Neural cell (in vitro differentiated cells): ENCODE data around the gene TSPAN3. TPM values are rescaled to one million over a fixed set of nuclear protein-coding genes. Genes with fewer than 3 reads are reported as not detected.
A peak's percentile ranks its signal among the peaks of the same experiment; 100 is the strongest.

Source experiments
- H2AFZ ChIP-seq: fragments of 200-600, 300-800 bp; sonication (generic), shearing (Covaris generic); 2 replicates; pipeline ENCODE4 v1.6.0; 2014; ENCODE audit warnings: low read depth, mild to moderate bottlenecking, antibody characterized with exemption, low read length, moderate library complexity
- H3F3A ChIP-seq: fragments of 200-600 bp; shearing (Covaris generic); 2 replicates; pipeline ENCODE4 v1.6.1; 2016; ENCODE audit warnings: mild to moderate bottlenecking, moderate library complexity, mixed read lengths, antibody characterized with exemption, low read length; ENCODE audit not compliant: insufficient read depth, poor library complexity, severe bottlenecking
- H3K27ac ChIP-seq: fragments of 200-600, 300-800 bp; sonication (generic), shearing (Covaris generic); 2 replicates; pipeline ENCODE4 v1.5.1; 2014; ENCODE audit warnings: mild to moderate bottlenecking, low read length, moderate library complexity
- H3K27me3 ChIP-seq: fragments of 300-800, 200-600 bp; sonication (generic), shearing (Covaris generic); 2 replicates; pipeline ENCODE4 v1.6.0; 2014; ENCODE audit warnings: mild to moderate bottlenecking, low read depth, low read length, moderate library complexity; ENCODE audit not compliant: insufficient read depth
- H3K36me3 ChIP-seq: fragments of 300-800, 200-600 bp; sonication (generic), shearing (Covaris generic); 2 replicates; pipeline ENCODE4 v1.5.1; 2014; ENCODE audit warnings: mild to moderate bottlenecking, antibody characterized with exemption, low read length, moderate library complexity; ENCODE audit not compliant: insufficient read depth
- H3K4me2 ChIP-seq: fragments of 300-800, 200-600 bp; sonication (generic), shearing (Covaris generic); 2 replicates; pipeline ENCODE4 v1.6.0; 2014; ENCODE audit warnings: mild to moderate bottlenecking, low read length
- H3K4me3 ChIP-seq: fragments of 300-800, 200-600 bp; sonication (generic), shearing (Covaris generic); 2 replicates; pipeline ENCODE4 v1.5.1; 2014; ENCODE audit warnings: mild to moderate bottlenecking, low read length, moderate library complexity
- H3K79me2 ChIP-seq: fragments of 200-600 bp; shearing (Covaris generic); replicated peaks from 2 replicates; pipeline ENCODE4 v1.6.0; 2014; ENCODE audit warnings: mild to moderate bottlenecking, low read length, moderate library complexity; ENCODE audit not compliant: insufficient read depth
- H3K9ac ChIP-seq: fragments of 300-800, 200-600 bp; sonication (generic), shearing (Covaris generic); 2 replicates; pipeline ENCODE4 v1.6.1; 2016; ENCODE audit warnings: mild to moderate bottlenecking, low read length, mixed read lengths
- H3K9me2 ChIP-seq: fragments of 200-600 bp; shearing (Covaris generic); 2 replicates; pipeline ENCODE4 v1.6.1; 2016; ENCODE audit warnings: mild to moderate bottlenecking, low read length, mixed read lengths; ENCODE audit not compliant: insufficient read depth
- H3K9me3 ChIP-seq: fragments of 200-600, 300-800 bp; sonication (generic), shearing (Covaris generic); 2 replicates; pipeline ENCODE4 v1.6.1; 2016; ENCODE audit warnings: mild to moderate bottlenecking, mixed run types, low read length, moderate library complexity, mixed read lengths
- H4K20me1 ChIP-seq: fragments of 200-600 bp; shearing (Covaris generic); 2 replicates; pipeline ENCODE4 v1.6.1; 2016; ENCODE audit warnings: mild to moderate bottlenecking, mixed run types; ENCODE audit not compliant: insufficient read depth
- EP300 ChIP-seq: fragments of 450-650 bp; conservative IDR thresholded peaks from 2 replicates; pipeline ENCODE4 v1.6.1; 2014; ENCODE audit warnings: antibody characterized with exemption, mild to moderate bottlenecking, moderate library complexity; ENCODE audit not compliant: poor library complexity, severe bottlenecking
- EZH2 ChIP-seq: fragments of 200-600, 300-800 bp; shearing (Covaris generic), sonication (generic); IDR thresholded peaks from 2 replicates; pipeline ENCODE4 v1.6.1; 2014; ENCODE audit warnings: antibody characterized with exemption, low read length, borderline replicate concordance, mild to moderate bottlenecking; ENCODE audit not compliant: insufficient read depth, poor library complexity, severe bottlenecking
- MXI1 ChIP-seq: fragments of 450-650 bp; conservative IDR thresholded peaks from 2 replicates; pipeline ENCODE4 v1.6.1; 2014; ENCODE audit warnings: antibody characterized with exemption, mild to moderate bottlenecking; ENCODE audit not compliant: poor library complexity, severe bottlenecking
- POLR2AphosphoS5 ChIP-seq: IDR thresholded peaks from 2 replicates; pipeline ENCODE4 v1.6.1; 2012
- RAD21 ChIP-seq: fragments of 450-650 bp; conservative IDR thresholded peaks from 2 replicates; pipeline ENCODE4 v1.6.1; 2014; ENCODE audit warnings: antibody characterized with exemption, mild to moderate bottlenecking, moderate library complexity
- SMC3 ChIP-seq: fragments of 450-650 bp; conservative IDR thresholded peaks from 2 replicates; pipeline ENCODE4 v1.6.1; 2014; ENCODE audit warnings: antibody characterized with exemption, mild to moderate bottlenecking, moderate library complexity; ENCODE audit not compliant: poor library complexity
- TAF1 ChIP-seq: IDR thresholded peaks from 2 replicates; pipeline ENCODE4 v1.6.1; 2012; ENCODE audit warnings: low read depth
- polyA plus RNA-seq: library from polyadenylated mRNA; depleted of rRNA; stranded (reverse); fragments of >200 nt; gene quantifications from 2 replicates; pipeline ENCODE4 v1.2.3, GENCODE V29; 2014
- TF ChIP-seq, protein P1 (sequence below): IDR thresholded peaks from 2 replicates; pipeline ENCODE4 v1.6.1; 2012; ENCODE audit warnings: borderline replicate concordance
- TF ChIP-seq, protein P2 (sequence below): fragments of 450-650 bp; IDR thresholded peaks from 2 replicates; pipeline ENCODE4 v1.5.1; 2014; ENCODE audit warnings: antibody characterized with exemption, mild to moderate bottlenecking, moderate library complexity; ENCODE audit not compliant: poor library complexity, severe bottlenecking

Gene TSPAN3
- polyA plus RNA-seq, 1 donor from 2014 or later = 815 TPM

GRCh38 chr15:77074350-77074749 lies 3.4 kb upstream of the TSPAN3 start:
- no peak overlapping the region for H3K9ac ChIP-seq
- H4K20me1 ChIP-seq = no peaks in the 10 kb centered on the region
- no peak overlapping the region for H3K4me2 ChIP-seq
- H3K27me3 ChIP-seq = no peaks in the 10 kb centered on the region
- H3F3A ChIP-seq = no peaks in the 10 kb centered on the region
- H3K9me3 ChIP-seq = no peaks in the 10 kb centered on the region
- no peak overlapping the region for H3K27ac ChIP-seq
- no peak for TF ChIP-seq POLR2AphosphoS5
- TF ChIP-seq MXI1 = no peak
- TF ChIP-seq, protein P1, sequence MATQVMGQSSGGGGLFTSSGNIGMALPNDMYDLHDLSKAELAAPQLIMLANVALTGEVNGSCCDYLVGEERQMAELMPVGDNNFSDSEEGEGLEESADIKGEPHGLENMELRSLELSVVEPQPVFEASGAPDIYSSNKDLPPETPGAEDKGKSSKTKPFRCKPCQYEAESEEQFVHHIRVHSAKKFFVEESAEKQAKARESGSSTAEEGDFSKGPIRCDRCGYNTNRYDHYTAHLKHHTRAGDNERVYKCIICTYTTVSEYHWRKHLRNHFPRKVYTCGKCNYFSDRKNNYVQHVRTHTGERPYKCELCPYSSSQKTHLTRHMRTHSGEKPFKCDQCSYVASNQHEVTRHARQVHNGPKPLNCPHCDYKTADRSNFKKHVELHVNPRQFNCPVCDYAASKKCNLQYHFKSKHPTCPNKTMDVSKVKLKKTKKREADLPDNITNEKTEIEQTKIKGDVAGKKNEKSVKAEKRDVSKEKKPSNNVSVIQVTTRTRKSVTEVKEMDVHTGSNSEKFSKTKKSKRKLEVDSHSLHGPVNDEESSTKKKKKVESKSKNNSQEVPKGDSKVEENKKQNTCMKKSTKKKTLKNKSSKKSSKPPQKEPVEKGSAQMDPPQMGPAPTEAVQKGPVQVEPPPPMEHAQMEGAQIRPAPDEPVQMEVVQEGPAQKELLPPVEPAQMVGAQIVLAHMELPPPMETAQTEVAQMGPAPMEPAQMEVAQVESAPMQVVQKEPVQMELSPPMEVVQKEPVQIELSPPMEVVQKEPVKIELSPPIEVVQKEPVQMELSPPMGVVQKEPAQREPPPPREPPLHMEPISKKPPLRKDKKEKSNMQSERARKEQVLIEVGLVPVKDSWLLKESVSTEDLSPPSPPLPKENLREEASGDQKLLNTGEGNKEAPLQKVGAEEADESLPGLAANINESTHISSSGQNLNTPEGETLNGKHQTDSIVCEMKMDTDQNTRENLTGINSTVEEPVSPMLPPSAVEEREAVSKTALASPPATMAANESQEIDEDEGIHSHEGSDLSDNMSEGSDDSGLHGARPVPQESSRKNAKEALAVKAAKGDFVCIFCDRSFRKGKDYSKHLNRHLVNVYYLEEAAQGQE = no peak
- TF ChIP-seq RAD21 = no peak
- TF ChIP-seq EZH2 = no peak
- TF ChIP-seq, protein P2, sequence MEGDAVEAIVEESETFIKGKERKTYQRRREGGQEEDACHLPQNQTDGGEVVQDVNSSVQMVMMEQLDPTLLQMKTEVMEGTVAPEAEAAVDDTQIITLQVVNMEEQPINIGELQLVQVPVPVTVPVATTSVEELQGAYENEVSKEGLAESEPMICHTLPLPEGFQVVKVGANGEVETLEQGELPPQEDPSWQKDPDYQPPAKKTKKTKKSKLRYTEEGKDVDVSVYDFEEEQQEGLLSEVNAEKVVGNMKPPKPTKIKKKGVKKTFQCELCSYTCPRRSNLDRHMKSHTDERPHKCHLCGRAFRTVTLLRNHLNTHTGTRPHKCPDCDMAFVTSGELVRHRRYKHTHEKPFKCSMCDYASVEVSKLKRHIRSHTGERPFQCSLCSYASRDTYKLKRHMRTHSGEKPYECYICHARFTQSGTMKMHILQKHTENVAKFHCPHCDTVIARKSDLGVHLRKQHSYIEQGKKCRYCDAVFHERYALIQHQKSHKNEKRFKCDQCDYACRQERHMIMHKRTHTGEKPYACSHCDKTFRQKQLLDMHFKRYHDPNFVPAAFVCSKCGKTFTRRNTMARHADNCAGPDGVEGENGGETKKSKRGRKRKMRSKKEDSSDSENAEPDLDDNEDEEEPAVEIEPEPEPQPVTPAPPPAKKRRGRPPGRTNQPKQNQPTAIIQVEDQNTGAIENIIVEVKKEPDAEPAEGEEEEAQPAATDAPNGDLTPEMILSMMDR = no peak
- TF ChIP-seq SMC3 = no peak
- TF ChIP-seq TAF1 = no peak
- TF ChIP-seq EP300 = no peak
- H2AFZ ChIP-seq = no peak overlapping the region
- H3K79me2 ChIP-seq = peaks cover 10% of the 10 kb centered on the region
- H3K9me2 ChIP-seq = no peaks in the 10 kb centered on the region
- no peaks in the 10 kb centered on the region for H3K36me3 ChIP-seq
- H3K4me3 ChIP-seq = no peak overlapping the region

DNA sequence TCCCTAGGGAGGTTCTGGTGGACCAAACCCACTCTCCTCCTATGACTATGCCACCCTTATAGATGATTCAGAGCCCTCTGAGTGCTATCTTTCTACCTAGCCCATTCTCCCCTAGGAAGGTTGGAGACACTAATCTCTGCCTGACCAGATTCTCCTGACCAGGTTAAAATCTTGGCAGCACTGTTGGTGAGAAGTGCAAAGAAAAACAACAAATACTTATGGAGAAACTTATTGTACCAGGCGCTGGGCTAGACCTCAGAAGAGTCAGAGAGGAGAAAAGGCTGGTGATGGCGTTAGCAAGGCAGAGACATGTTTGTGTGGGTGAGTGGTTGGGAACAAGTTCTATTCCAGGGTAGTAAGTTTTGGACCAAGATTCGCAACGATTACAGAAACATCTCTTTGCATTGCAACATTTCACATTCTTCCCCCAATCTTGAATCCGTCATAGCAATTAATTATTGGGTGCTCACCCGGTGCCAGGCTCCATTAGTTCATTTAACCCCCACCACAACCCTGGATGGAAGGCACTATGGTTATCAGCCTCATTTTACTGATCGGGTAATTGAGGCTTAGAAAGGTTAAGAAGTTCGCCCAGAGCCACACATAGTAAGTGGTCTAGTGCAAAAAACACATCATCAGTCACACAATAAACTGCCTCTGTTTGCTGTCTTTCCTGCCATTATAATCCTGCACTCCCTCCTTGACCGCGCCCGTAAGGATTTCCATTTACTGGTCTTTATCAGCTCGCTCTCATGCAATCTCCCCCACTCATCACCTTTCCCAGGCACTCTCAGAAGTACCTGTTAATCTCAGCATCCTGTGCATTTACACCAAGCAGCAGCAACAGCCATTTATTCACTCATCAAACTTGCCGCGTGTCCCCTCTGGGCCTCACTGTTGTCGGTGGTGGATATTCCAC lies 655 bp upstream of the TSPAN3 start:
- H3K4me3 ChIP-seq = peak overlapping the region; percentile 32
- no peaks in the 10 kb centered on the region for H4K20me1 ChIP-seq
- H3F3A ChIP-seq = no peaks in the 10 kb centered on the region
- no peaks in the 10 kb centered on the region for H3K36me3 ChIP-seq
- peaks cover 38% of the 10 kb centered on the region for H3K79me2 ChIP-seq
- H3K27ac ChIP-seq = peak overlapping the region; percentile 60
- H3K27me3 ChIP-seq = no peaks in the 10 kb centered on the region
- no peak for TF ChIP-seq POLR2AphosphoS5
- no peak for TF ChIP-seq EZH2
- TF ChIP-seq SMC3 = no peak
- TF ChIP-seq MXI1 = no peak
- TF ChIP-seq RAD21 = no peak
- TF ChIP-seq, protein P2 = no peak
- TF ChIP-seq EP300 = no peak
- TF ChIP-seq, protein P1 = no peak
- no peak for TF ChIP-seq TAF1
- peak overlapping the region; percentile 61 for H2AFZ ChIP-seq
- H3K9ac ChIP-seq = peak overlapping the region; percentile 35
- no peaks in the 10 kb centered on the region for H3K9me3 ChIP-seq
- H3K4me2 ChIP-seq = peak overlapping the region; percentile 9
- no peaks in the 10 kb centered on the region for H3K9me2 ChIP-seq
